ENCODE measurements around the gene UBE2M.

DNA sequence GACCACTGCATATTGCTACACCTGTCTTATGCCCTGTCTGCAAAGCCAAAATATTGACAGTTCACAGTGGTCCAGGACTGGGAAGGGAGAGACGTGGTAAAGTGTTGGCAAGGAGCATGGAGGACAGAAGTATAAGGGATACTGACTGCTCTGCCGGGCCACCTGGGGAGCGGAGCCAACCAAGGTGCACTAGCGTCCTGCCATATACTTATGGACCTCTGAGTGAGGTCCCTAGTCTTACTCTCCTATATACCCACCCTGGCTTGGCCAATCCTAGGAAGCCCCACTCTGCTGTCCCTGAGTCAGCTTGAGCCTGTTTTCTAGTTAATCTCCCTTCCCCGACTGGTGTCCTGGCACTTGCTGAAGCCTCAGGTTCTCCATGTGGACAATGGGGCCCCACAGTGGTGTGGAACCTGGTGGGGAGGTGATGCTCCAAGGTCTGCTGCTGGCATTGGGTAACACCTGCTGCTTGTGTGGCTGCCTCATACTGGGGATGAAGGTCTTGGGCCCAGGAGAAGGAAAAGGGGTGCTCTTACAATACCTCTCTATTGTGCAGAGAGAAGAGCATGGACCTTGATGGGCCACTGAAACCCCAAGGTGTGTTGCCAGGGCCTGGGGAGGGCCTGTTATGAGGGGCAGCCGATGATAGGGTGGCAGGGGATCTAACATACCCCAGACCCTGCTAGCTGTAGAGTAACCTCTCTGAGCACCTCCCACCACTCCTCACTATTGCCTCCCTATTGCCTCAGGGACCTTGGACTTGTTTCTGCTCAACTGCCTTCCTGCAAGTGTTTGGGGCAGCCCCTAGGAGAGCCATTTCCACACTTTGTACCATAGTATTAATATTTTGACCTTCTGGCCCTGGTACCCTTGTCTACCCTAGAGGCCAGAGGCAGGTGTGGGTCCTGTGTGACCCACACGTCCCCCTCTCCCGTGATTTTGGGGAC lies 21.3 kb downstream of the UBE2M start:
- TF ChIP-seq TAF1 (IDR thresholded peaks at IDR 0.05; ENCODE audit: low read depth) (no peak), POLR2AphosphoS5 (IDR thresholded peaks at IDR 0.05) (no peak), RAD21 (conservative IDR thresholded peaks at IDR 0.05) (no peak), EP300 (conservative IDR thresholded peaks at IDR 0.05; ENCODE audit: poor library complexity, severe bottlenecking) (no peak), SMC3 (conservative IDR thresholded peaks at IDR 0.05; ENCODE audit: poor library complexity) (no peak), EZH2 (IDR thresholded peaks at IDR 0.05; ENCODE audit: borderline replicate concordance, insufficient read depth, low read length, poor library complexity, severe bottlenecking) (no peak), MXI1 (conservative IDR thresholded peaks at IDR 0.05; ENCODE audit: poor library complexity, severe bottlenecking) (no peak)
- TF ChIP-seq, protein P1, sequence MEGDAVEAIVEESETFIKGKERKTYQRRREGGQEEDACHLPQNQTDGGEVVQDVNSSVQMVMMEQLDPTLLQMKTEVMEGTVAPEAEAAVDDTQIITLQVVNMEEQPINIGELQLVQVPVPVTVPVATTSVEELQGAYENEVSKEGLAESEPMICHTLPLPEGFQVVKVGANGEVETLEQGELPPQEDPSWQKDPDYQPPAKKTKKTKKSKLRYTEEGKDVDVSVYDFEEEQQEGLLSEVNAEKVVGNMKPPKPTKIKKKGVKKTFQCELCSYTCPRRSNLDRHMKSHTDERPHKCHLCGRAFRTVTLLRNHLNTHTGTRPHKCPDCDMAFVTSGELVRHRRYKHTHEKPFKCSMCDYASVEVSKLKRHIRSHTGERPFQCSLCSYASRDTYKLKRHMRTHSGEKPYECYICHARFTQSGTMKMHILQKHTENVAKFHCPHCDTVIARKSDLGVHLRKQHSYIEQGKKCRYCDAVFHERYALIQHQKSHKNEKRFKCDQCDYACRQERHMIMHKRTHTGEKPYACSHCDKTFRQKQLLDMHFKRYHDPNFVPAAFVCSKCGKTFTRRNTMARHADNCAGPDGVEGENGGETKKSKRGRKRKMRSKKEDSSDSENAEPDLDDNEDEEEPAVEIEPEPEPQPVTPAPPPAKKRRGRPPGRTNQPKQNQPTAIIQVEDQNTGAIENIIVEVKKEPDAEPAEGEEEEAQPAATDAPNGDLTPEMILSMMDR (IDR thresholded peaks at IDR 0.05; ENCODE audit: poor library complexity, severe bottlenecking) = no peak
- TF ChIP-seq, protein P2, sequence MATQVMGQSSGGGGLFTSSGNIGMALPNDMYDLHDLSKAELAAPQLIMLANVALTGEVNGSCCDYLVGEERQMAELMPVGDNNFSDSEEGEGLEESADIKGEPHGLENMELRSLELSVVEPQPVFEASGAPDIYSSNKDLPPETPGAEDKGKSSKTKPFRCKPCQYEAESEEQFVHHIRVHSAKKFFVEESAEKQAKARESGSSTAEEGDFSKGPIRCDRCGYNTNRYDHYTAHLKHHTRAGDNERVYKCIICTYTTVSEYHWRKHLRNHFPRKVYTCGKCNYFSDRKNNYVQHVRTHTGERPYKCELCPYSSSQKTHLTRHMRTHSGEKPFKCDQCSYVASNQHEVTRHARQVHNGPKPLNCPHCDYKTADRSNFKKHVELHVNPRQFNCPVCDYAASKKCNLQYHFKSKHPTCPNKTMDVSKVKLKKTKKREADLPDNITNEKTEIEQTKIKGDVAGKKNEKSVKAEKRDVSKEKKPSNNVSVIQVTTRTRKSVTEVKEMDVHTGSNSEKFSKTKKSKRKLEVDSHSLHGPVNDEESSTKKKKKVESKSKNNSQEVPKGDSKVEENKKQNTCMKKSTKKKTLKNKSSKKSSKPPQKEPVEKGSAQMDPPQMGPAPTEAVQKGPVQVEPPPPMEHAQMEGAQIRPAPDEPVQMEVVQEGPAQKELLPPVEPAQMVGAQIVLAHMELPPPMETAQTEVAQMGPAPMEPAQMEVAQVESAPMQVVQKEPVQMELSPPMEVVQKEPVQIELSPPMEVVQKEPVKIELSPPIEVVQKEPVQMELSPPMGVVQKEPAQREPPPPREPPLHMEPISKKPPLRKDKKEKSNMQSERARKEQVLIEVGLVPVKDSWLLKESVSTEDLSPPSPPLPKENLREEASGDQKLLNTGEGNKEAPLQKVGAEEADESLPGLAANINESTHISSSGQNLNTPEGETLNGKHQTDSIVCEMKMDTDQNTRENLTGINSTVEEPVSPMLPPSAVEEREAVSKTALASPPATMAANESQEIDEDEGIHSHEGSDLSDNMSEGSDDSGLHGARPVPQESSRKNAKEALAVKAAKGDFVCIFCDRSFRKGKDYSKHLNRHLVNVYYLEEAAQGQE (IDR thresholded peaks at IDR 0.05; ENCODE audit: borderline replicate concordance) = no peak

Data from neural cell (in vitro differentiated cells).